DMS53 treated with DMSO at 0.1 percent for 48 hours (cell line): ENCODE results near the gene SIGLECL1.
"Not testable (repeated sequence)": the region's sequence is repeated elsewhere in the genome, so short reads cannot be mapped to it uniquely, and the experiment has no call there.

Experiments
- DNase-seq: peaks from one replicate; lab custom pipeline; 2025; ENCODE audit not compliant: unreplicated experiment; lab: John Stamatoyannopoulos, UW

Gene SIGLECL1

GRCh38 chr19:51250786-51251467, at the start of gene SIGLECL1:
TSS of gene SIGLECL1 (plus strand) at chr19:51251080. CDS start at chr19:51264073, 12,993 bp downstream.
- DNase-seq: no peak

DNA sequence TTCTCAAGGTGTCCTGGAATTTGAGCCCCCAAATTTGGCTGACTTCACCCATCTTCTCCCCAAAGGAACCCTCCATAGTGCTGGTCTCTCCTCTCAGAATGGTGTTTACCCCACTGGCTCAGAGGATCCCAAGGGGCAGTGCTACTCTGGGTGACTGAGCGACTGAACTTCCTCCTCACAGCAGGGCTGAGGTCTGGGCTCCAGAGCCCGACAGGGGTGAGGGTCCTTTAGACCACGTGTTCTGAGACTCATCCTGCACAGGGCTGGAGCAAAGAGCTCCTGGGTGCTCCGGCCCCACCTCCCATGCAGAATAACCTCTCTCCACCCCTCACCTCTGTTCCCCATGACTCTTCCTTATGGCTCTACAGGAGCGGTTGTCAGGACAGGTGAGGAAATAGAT, 49.2 kb upstream of the SIGLECL1 start:
- no peak for DNase-seq

DNA sequence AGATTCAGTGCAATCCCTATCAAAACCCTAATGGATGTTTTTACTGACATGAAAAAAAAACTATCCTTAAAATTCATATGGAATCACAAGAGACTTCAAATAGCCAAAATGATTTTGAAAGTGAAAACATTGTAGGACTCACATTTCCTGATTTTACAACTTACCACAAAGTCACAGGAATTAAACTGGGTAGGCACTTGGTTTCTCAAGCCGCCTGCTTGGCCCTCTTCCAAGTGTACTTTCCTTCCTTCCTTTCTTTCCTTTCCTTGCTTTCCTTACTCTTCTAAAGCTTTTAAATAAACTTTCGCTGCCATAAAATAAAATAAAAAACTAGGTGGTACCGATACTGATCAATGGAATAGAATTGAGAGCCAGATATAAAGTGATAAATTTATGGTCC, 47.0 kb upstream of the SIGLECL1 start:
- DNase-seq: no peak

GRCh38 chr19:51204321-51204720, 46.6 kb upstream of the SIGLECL1 start:
- no peak for DNase-seq

DNA sequence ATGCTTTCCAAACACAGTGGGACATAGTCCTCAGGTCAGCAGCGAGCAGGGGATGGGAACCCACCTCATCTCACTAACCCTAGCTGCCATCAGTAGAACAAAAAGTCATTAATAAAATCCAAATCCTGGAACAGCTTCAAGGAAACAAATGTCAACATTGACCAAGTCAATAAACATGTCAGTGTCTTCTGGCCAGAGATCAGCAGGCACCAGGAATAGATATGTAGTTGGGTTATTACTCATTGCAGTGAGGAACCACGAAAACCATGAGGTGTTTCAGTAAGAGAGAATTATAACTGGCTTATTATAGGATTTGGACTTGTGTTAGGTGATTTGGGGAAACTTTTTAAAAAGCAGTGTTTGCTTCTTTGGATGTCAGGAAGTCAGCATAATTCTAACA, 43.1 kb upstream of the SIGLECL1 start:
- DNase-seq: no peak

GRCh38 chr19:51210191-51210784, 40.6 kb upstream of the SIGLECL1 start:
- DNase-seq: no peak

DNA sequence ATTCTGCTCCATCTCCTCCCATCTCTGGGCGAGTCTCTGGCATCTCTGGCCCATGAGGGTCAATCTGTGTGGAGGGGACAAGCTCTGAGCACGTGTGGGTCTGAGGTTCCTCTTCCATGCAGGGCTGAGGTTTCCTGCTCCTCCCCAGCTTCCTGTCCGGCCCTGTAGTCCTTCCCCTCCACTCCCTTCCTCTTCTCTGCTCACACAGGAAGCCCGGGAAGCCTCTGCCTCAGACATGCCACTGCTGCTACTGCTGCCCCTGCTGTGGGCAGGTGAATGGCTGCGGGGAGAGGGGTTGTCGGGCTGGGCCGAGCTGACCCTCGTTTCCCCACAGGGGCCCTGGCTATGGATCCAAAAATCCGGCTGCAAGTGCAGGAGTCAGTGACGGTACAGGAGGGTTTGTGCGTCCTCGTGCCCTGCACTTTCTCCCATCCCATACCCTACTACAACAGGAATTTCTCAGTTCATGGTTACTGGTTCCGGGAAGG, 40.0 kb upstream of the SIGLECL1 start:
- DNase-seq: not testable (repeated sequence)

GRCh38 chr19:51211833-51212232, 39.0 kb upstream of the SIGLECL1 start:
- DNase-seq: no peak

DNA sequence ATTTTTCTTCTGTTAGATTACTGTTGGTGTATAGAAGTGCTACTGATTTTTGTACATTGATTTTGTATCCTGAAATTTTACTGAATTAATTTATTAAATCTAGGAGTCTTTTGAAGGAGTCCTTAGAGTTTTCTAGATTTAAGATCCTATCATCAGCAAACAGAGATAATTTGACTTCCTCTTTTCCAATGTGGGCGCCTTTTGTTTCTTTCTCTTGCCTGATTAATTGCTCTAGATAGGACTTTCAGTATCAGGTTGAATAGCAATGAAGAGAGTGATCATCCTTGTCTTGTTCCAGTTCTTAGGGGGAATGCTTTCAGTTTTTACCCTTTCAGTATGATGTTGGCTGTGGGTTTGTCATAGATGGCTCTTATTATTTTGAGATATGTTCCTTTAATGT, 31.6 kb upstream of the SIGLECL1 start:
- no peak for DNase-seq

- no peak for DNase-seq
These were observed 30.9 kb upstream of the SIGLECL1 start for GRCh38 chr19:51219971-51220370.

GRCh38 chr19:51220996-51221395, 29.9 kb upstream of the SIGLECL1 start:
- DNase-seq: no peak

- DNase-seq: no peak
These were observed 26.7 kb upstream of the SIGLECL1 start for GRCh38 chr19:51224163-51224641.

- not testable (repeated sequence) for DNase-seq
These were observed 25.9 kb upstream of the SIGLECL1 start, which contains the start of gene CD33 for GRCh38 chr19:51224898-51225393. TSS of gene CD33 (plus strand) at chr19:51225080. CDS start at chr19:51225119, 39 bp downstream.

DNA sequence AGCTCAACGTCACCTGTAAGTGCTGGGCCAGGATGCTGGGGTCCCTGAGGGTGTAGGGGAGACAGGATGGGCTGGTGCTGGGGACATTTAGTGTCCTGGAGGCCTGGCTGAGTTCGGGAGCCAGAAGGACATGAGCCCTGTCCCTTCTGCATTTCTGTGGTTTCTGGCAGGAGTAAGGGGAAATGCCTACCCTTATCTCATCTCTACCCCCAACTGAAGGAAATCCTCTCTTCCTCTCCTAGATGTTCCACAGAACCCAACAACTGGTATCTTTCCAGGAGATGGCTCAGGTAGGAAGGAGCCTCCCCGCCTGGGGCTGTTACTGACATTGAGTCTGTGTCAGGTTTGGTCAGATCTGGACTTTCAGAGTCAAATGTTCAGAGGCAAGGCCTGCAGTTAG, 24.8 kb upstream of the SIGLECL1 start:
- DNase-seq: no peak

- no peak for DNase-seq
These were observed 23.6 kb upstream of the SIGLECL1 start for GRCh38 chr19:51227326-51227725.

DNA sequence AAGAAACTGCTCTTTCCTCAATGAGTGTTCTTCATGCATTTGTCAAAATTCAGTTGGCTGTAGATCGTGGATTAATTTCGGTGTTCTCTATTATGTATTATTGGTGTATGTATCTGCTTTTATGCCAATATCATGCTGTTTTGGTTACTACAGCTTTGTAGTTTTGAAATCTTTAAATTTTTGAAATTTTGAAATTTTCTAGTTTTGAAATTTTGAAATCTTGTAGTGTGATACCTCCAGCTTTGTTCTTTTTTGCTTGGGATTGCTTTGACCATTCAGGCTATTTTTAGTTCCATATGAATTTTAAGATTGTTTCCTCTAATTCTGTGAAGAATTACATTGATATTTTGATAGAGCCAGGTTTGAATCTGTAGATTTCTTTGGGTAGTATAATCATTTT, 22.9 kb upstream of the SIGLECL1 start:
- DNase-seq: no peak

- no peak for DNase-seq
These were observed 10.0 kb upstream of the SIGLECL1 start for GRCh38 chr19:51240866-51241265.

DNA sequence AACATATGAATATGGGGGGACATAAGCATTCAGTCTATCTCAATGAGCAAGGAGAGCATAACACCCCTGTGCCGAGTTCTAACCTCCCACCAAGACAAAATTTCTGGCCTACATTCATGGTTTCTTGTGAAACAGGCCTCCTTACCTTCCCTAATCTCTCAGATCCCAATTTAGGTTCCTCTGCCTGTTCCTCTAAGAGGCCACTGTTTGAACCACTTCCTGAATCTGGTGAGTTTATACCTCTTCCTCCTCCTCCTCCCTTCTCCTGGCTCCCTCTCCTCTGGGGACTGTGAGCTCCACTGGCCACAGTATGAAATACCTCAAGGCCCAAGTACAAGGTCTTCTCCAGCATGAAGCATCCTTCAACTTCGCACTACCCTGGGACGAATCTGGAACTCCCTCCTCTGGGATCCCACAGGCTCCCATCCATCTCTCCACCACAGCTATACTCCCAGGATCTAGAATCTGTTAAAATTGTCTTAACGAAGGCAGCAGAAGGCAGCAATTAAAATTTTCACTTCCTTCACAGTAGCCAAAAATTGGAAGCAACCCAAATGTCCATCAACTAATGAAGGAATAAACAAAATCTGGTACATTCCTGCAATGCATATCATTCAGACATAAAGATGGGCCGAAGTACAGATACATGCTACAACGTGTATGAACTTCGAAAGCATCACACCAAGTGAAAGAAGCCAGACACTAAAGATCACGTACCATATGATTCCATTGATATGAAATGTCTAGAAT, 7.8 kb upstream of the SIGLECL1 start:
- no peak for DNase-seq

DNA sequence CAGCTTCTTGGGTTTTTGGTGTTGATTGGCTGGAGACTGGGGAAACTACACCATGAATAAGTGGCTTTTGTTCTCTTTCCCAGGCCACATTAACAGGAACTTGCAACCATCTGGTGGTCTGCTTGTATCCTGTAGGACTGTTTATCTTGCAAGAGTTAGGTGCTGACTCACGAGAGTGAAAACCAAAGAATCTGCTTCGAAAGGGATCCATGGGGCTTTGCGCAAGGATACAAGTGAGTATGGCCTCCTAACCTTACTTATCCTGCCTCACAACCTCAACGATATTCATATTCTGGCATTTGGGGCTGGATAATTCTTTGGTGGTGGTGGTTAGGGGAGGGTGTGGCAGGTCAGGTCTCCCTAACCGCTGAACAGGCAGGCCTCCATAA, 4.7 kb upstream of the SIGLECL1 start:
- no peak for DNase-seq

DNA sequence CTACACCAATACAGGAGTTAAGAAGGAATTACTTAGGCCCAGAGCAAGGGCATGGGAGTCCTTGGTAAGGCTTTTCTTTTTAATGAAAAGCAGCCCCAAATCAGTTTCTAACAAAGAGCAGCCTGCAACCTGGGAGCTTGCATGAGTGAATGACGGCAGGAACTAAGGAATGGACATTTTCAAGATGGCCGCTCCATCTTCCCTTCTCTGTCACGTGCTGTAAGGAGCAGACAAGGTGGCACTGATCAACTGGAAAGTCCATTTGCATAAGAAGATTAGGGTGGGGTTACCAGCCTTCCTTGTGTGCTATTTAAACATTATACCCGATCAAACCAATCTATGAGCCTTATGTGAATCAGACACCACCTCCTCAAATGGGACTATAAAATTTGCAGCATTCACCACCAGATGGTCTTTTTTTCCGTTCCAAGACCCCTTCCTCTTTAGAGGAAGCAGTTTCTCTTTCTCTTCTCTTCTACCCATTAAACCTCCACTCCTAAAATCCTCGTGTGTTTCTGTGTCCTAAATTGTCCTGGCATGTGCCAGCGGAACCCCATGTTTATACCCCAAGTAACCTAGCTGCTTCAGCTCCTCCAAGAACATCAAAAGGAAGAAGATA, 2.8 kb upstream of the SIGLECL1 start:
- DNase-seq: no peak

DNA sequence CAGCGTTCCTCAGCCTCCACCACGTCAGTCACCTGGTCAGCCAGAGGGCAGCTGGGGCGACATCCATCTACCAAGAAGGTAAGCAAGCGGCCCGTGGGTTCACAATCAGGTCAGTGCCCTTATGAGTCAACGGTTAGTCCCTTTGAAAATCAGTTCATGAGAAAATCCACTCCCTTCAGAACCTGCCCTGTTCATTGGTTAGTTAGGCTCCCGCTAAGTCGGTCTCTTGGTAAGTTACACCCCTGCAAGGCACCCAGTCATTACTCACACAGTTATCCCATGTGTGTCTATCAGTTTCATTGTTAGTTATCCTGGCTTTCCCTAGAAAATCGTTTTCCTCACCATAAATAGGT, 564 bp downstream of the SIGLECL1 start:
- DNase-seq: no peak
